Activated CD4-positive, alpha-beta T cell treated with anti-CD3 and anti-CD28 coated beads, Interleukin-2, amount 10 ng/mL, durations not matched to agents 7 days and 5 days (primary cell): ENCODE measurements around the gene SMAD2. TPM values are rescaled to one million over a fixed set of nuclear protein-coding genes. Genes with fewer than 3 reads are reported as not detected.
"Not testable (repeated sequence)": the region's sequence is repeated elsewhere in the genome, so short reads cannot be mapped to it uniquely, and the experiment has no call there.

ENCODE experiments used
- CTCF ChIA-PET: fragments of 350-600 bp; sonication (Branson Sonifier 250); formaldehyde crosslinking; loops from one replicate; lab custom pipeline; 2021; ENCODE audit warnings: antibody characterized with exemption; lab: Charles Lee
- POLR2A ChIA-PET: fragments of 350-600 bp; sonication (Branson Sonifier 250); formaldehyde crosslinking; loops from one replicate; lab custom pipeline; 2021; ENCODE audit warnings: antibody characterized with exemption; lab: Charles Lee
- DNase-seq: peaks from one replicate; pipeline ENCODE4 v3.0.0-alpha.2; 2020
- H3K27ac Mint-ChIP-seq: one replicate; pipeline ENCODE4 v1.8.0; 2021; ENCODE audit warnings: mild to moderate bottlenecking, moderate library complexity, mixed read lengths
- H3K27me3 Mint-ChIP-seq: one replicate; pipeline ENCODE4 v1.8.0; 2021; ENCODE audit warnings: mixed read lengths
- H3K36me3 Mint-ChIP-seq: one replicate; pipeline ENCODE4 v1.8.0; 2021; ENCODE audit warnings: low read depth, mixed read lengths
- H3K4me1 Mint-ChIP-seq: one replicate; pipeline ENCODE4 v1.8.0; 2021; ENCODE audit warnings: mixed read lengths
- H3K4me3 Mint-ChIP-seq: one replicate; pipeline ENCODE4 v1.8.0; 2021; ENCODE audit warnings: mild to moderate bottlenecking, moderate library complexity, mixed read lengths
- H3K9me3 Mint-ChIP-seq: one replicate; pipeline ENCODE4 v1.8.0; 2021; ENCODE audit warnings: mixed read lengths
- total RNA-seq, 2 experiments: library from RNA; stranded (reverse); gene quantifications; one replicate each; pipeline ENCODE4 v1.2.3, GENCODE V29; 2021

The SMAD2 gene
- total RNA-seq = 100 to 1,000 TPM; 141 to 158 TPM

GRCh38 chr18:47930199-47930930 is at the start of gene SMAD2:
Gene SMAD2, minus strand, starts transcription at chr18:47930659. Its CDS starts 33,903 bp downstream, at chr18:47896756.
- Mint-ChIP-seq H3K27ac (peak within 1 kb of the TSS; percentile 92), H3K4me1 (peaks cover 49% of the 10 kb centered on the region), H3K4me3 (peak within 1 kb of the TSS; percentile 81), H3K27me3 (peaks cover 7% of the 10 kb centered on the region), H3K36me3 (peaks cover 18% of the 10 kb centered on the region), H3K9me3 (no peaks in the 10 kb centered on the region)
- peak; percentile 76 for DNase-seq
- ChIA-PET CTCF (interaction anchor here (0.6 to 1.3 kb wide), 6 partner anchors 11 to 1249 kb away, joined by 3 to 8 read pairs (median 4); no protein-coding TSS in a partner anchor), POLR2A (no interaction called here)

- H3K27me3 Mint-ChIP-seq = no peaks in the 10 kb centered on the region
- no peaks in the 10 kb centered on the region for H3K9me3 Mint-ChIP-seq
- no peak for DNase-seq
- H3K27ac Mint-ChIP-seq = no peak overlapping the region
- no peaks in the 10 kb centered on the region for H3K36me3 Mint-ChIP-seq
- ChIA-PET POLR2A (no interaction called here), CTCF (no interaction called here)
- H3K4me3 Mint-ChIP-seq = no peak overlapping the region
- no peaks in the 10 kb centered on the region for H3K4me1 Mint-ChIP-seq
These were observed 49.2 kb upstream of the SMAD2 start for GRCh38 chr18:47979611-47980200.

GRCh38 chr18:47978603-47979002 is 48.1 kb upstream of the SMAD2 start:
- POLR2A ChIA-PET = no interaction called here
- no peaks in the 10 kb centered on the region for H3K36me3 Mint-ChIP-seq
- no peaks in the 10 kb centered on the region for H3K9me3 Mint-ChIP-seq
- DNase-seq = no peak
- H3K4me1 Mint-ChIP-seq = no peaks in the 10 kb centered on the region
- peaks cover 6% of the 10 kb centered on the region for H3K27me3 Mint-ChIP-seq
- no peak overlapping the region for H3K4me3 Mint-ChIP-seq
- CTCF ChIA-PET = no interaction called here
- H3K27ac Mint-ChIP-seq = no peak overlapping the region

GRCh38 chr18:47978141-47978540 is 47.7 kb upstream of the SMAD2 start:
- ChIA-PET POLR2A (no interaction called here), CTCF (no interaction called here)
- no peak for DNase-seq
- Mint-ChIP-seq H3K4me3 (no peak overlapping the region), H3K27ac (no peak overlapping the region), H3K4me1 (no peaks in the 10 kb centered on the region), H3K9me3 (no peaks in the 10 kb centered on the region), H3K27me3 (peaks cover 10% of the 10 kb centered on the region), H3K36me3 (no peaks in the 10 kb centered on the region)

- no peak for DNase-seq
- H3K9me3 Mint-ChIP-seq = no peaks in the 10 kb centered on the region
- no peak overlapping the region for H3K27ac Mint-ChIP-seq
- no peak overlapping the region for H3K4me3 Mint-ChIP-seq
- H3K4me1 Mint-ChIP-seq = no peaks in the 10 kb centered on the region
- H3K36me3 Mint-ChIP-seq = no peaks in the 10 kb centered on the region
- POLR2A ChIA-PET = no interaction called here
- CTCF ChIA-PET = interaction anchor here (2.1 kb wide), 1 partner anchor 32 kb away, joined by 7 read pairs; no protein-coding TSS in a partner anchor
- H3K27me3 Mint-ChIP-seq = peaks cover 16% of the 10 kb centered on the region
These were observed 45.2 kb upstream of the SMAD2 start for GRCh38 chr18:47975701-47976100.

GRCh38 chr18:47975105-47975504 is 44.6 kb upstream of the SMAD2 start:
- CTCF ChIA-PET = interaction anchor here (2.1 kb wide), 1 partner anchor 32 kb away, joined by 7 read pairs; no protein-coding TSS in a partner anchor
- no peaks in the 10 kb centered on the region for H3K4me1 Mint-ChIP-seq
- no peak overlapping the region for H3K27ac Mint-ChIP-seq
- H3K4me3 Mint-ChIP-seq = no peak overlapping the region
- DNase-seq = no peak
- POLR2A ChIA-PET = no interaction called here
- H3K27me3 Mint-ChIP-seq = peaks cover 16% of the 10 kb centered on the region
- H3K9me3 Mint-ChIP-seq = no peaks in the 10 kb centered on the region
- H3K36me3 Mint-ChIP-seq = no peaks in the 10 kb centered on the region

GRCh38 chr18:47970664-47971531 is 40.4 kb upstream of the SMAD2 start:
- no peaks in the 10 kb centered on the region for H3K36me3 Mint-ChIP-seq
- DNase-seq = no peak
- H3K27me3 Mint-ChIP-seq = peaks cover 18% of the 10 kb centered on the region
- POLR2A ChIA-PET = no interaction called here
- H3K4me3 Mint-ChIP-seq = no peak overlapping the region
- no peak overlapping the region for H3K27ac Mint-ChIP-seq
- H3K9me3 Mint-ChIP-seq = no peaks in the 10 kb centered on the region
- CTCF ChIA-PET = interaction anchor here (0.8 kb wide), 1 partner anchor 49 kb away, joined by 3 read pairs; no protein-coding TSS in a partner anchor
- H3K4me1 Mint-ChIP-seq = no peaks in the 10 kb centered on the region

- no peaks in the 10 kb centered on the region for H3K4me1 Mint-ChIP-seq
- no peak overlapping the region for H3K27ac Mint-ChIP-seq
- DNase-seq = no peak
- no peaks in the 10 kb centered on the region for H3K36me3 Mint-ChIP-seq
- H3K9me3 Mint-ChIP-seq = no peaks in the 10 kb centered on the region
- no peak overlapping the region for H3K4me3 Mint-ChIP-seq
- CTCF ChIA-PET = no interaction called here
- POLR2A ChIA-PET = no interaction called here
- peaks cover 18% of the 10 kb centered on the region for H3K27me3 Mint-ChIP-seq
These were observed 39.4 kb upstream of the SMAD2 start for GRCh38 chr18:47969816-47970215.

- ChIA-PET POLR2A (no interaction called here), CTCF (interaction anchor here (1.2 kb wide), 1 partner anchor 15 kb away, joined by 3 read pairs; no protein-coding TSS in a partner anchor)
- no peaks in the 10 kb centered on the region for H3K9me3 Mint-ChIP-seq
- H3K27me3 Mint-ChIP-seq = peaks cover 12% of the 10 kb centered on the region
- no peak for DNase-seq
- H3K27ac Mint-ChIP-seq = no peak overlapping the region
- H3K4me1 Mint-ChIP-seq = no peaks in the 10 kb centered on the region
- no peak overlapping the region for H3K4me3 Mint-ChIP-seq
- no peaks in the 10 kb centered on the region for H3K36me3 Mint-ChIP-seq
These were observed 38.3 kb upstream of the SMAD2 start for GRCh38 chr18:47968721-47969120.

- H3K4me3 Mint-ChIP-seq = no peak overlapping the region
- no peaks in the 10 kb centered on the region for H3K4me1 Mint-ChIP-seq
- H3K36me3 Mint-ChIP-seq = no peaks in the 10 kb centered on the region
- peaks cover 2% of the 10 kb centered on the region for H3K9me3 Mint-ChIP-seq
- no peak for DNase-seq
- peaks cover 8% of the 10 kb centered on the region for H3K27me3 Mint-ChIP-seq
- ChIA-PET POLR2A (no interaction called here), CTCF (interaction anchor here (1.2 kb wide), 1 partner anchor 15 kb away, joined by 3 read pairs; no protein-coding TSS in a partner anchor)
- H3K27ac Mint-ChIP-seq = no peak overlapping the region
These were observed 37.7 kb upstream of the SMAD2 start for GRCh38 chr18:47968006-47968676.

- DNase-seq = no peak
- CTCF ChIA-PET = interaction anchor here (1.1 kb wide), 1 partner anchor 34 kb away, joined by 3 read pairs; no protein-coding TSS in a partner anchor
- Mint-ChIP-seq H3K4me1 (no peaks in the 10 kb centered on the region), H3K4me3 (no peak overlapping the region), H3K27ac (no peak overlapping the region), H3K27me3 (peaks cover 4% of the 10 kb centered on the region), H3K36me3 (peaks cover 4% of the 10 kb centered on the region), H3K9me3 (peaks cover 22% of the 10 kb centered on the region)
- POLR2A ChIA-PET = no interaction called here
These were observed 33.6 kb upstream of the SMAD2 start for GRCh38 chr18:47964053-47964452.

GRCh38 chr18:47961003-47961402 is 30.5 kb upstream of the SMAD2 start:
- POLR2A ChIA-PET, DNase-seq, H3K36me3 Mint-ChIP-seq, H3K27ac Mint-ChIP-seq, H3K27me3 Mint-ChIP-seq, H3K4me3 Mint-ChIP-seq, H3K4me1 Mint-ChIP-seq: not testable (repeated sequence)
- CTCF ChIA-PET = interaction anchor here (0.6 kb wide), 1 partner anchor 265 kb away, joined by 3 read pairs; no protein-coding TSS in a partner anchor
- peaks cover 22% of the 10 kb centered on the region for H3K9me3 Mint-ChIP-seq
